GM18909 (cell line): ENCODE data around the gene SRP68.

Experiments
- ATAC-seq: cut with Tn5 transposase; IDR thresholded peaks from one replicate; pipeline ENCODE4 v1.9.1; 2021; ENCODE audit warnings: mild to moderate bottlenecking; ENCODE audit not compliant: unreplicated experiment, poor library complexity

SRP68 gene

GRCh38 chr17:76072148-76072858 lies at the start of gene SRP68:
Gene SRP68, minus strand, starts transcription at chr17:76072517. Its CDS starts 26 bp downstream, at chr17:76072491.
- ATAC-seq: peak; percentile 87

GRCh38 chr17:76121932-76122430 lies 49.7 kb upstream of the SRP68 start:
- ATAC-seq: peak; percentile 18

- no peak for ATAC-seq
Observed at GRCh38 chr17:76120658-76121008, 48.3 kb upstream of the SRP68 start.

DNA sequence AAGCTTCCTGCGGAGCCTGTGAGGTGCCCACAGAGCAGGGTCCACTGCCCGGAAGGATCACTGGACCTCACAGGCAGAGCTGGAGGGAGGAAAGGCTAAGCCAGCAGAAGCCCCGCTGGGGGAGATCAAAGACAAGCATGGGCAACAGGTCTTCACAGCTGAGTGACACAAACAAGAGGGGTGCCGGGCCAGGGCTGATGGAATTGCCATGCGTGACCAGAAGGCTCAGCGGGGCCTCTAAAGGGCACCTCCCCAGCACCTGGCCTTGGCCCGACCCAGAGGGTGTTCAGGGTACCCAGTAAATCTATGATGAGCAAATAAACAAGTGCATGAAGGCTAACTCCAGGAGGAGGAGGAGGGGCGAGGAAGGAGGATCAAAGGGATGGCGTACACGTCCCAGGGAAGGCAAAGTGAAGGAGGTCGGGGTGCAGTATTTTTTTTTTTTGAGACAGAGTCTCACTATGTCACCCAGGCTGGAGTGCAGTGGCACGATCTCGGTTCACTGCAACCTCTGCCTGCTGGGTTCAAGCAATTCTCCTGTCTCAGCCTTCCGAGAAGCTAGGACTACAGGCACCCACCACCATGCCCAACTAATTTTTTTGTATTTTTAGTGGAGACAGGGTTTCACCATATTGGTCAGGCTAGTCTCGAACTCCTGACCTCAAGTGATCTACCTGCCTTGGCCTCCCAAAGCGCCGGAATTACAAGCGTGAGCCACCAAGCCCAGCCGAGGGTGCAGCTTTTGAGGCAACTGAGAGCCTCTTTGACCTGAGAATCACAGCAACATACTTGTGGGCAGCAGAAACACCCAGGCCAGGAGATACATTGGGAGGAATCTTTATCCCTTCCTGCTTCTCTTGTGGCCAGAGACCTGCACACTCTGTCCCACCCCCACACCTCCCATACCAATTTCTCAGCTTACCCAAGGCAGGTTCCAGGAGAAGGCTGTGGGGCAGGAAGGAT lies 47.4 kb upstream of the SRP68 start:
- ATAC-seq: no peak

- no peak for ATAC-seq
Observed at GRCh38 chr17:76115138-76115754, 42.9 kb upstream of the SRP68 start.

- no peak for ATAC-seq
Observed at GRCh38 chr17:76111956-76112355, 39.6 kb upstream of the SRP68 start.

DNA sequence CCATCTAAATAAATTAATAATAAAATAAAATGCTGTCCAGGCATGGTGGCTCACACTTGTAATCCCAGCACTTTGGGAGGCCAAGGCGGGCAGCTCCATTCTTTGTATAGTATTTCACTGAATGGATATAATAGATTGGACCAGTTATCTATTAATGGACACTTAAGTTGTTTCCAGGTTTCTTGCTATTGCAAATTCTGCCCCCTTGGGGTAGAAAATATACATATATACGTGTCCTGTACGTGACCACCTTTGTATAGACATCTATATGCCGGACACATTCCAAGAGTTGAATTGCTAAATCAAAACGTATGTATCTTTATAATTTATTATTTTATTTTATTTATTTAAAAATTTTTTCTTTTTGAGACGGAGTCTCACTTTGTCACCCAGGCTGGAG lies 35.2 kb upstream of the SRP68 start:
- ATAC-seq: no peak

DNA sequence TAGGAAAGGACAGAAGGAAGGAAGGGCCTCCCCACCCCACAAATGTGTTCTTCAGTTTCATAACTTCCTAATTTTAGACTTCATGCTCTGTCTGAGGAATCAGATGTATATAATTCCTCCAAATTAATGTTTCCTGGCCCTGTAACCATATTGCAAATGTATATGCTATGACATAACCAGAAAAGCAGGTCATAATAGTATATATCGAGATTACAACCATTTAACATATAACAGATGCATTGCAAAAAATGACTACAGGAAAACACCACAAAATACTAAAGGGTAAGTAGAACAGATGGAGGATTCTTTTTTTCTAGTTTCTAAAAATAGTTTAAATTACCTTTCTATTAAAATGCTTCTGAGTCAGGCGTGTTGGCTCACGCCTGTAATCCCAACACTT lies 34.4 kb upstream of the SRP68 start:
- ATAC-seq: no peak

DNA sequence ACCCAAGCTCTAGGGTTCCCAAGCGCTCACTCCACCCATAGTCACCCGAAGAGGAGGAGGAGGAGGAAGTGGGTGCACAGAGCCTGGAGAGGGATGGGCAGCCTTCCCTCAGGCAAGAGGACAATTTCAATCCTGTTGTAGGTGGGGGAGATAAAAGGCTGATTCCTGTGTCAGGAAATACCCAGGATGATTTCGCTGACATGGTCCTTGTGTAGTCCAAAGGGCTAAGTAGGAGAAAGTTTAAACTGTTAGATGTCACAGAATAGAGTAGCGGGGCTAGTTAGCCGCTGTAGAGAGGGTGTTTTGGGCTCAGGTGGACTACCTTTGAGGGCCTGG lies 32.5 kb upstream of the SRP68 start:
- no peak for ATAC-seq

- ATAC-seq: no peak
Observed at GRCh38 chr17:76104140-76104895, 32.0 kb upstream of the SRP68 start.

- ATAC-seq: peak; percentile 89
Observed at GRCh38 chr17:76103274-76104139, 31.2 kb upstream of the SRP68 start, which contains the start of gene EXOC7. Gene EXOC7, minus strand, starts transcription at chr17:76103787. Its CDS starts 95 bp downstream, at chr17:76103692.

GRCh38 chr17:76102944-76103273 lies 30.6 kb upstream of the SRP68 start:
- peak; percentile 2 for ATAC-seq

DNA sequence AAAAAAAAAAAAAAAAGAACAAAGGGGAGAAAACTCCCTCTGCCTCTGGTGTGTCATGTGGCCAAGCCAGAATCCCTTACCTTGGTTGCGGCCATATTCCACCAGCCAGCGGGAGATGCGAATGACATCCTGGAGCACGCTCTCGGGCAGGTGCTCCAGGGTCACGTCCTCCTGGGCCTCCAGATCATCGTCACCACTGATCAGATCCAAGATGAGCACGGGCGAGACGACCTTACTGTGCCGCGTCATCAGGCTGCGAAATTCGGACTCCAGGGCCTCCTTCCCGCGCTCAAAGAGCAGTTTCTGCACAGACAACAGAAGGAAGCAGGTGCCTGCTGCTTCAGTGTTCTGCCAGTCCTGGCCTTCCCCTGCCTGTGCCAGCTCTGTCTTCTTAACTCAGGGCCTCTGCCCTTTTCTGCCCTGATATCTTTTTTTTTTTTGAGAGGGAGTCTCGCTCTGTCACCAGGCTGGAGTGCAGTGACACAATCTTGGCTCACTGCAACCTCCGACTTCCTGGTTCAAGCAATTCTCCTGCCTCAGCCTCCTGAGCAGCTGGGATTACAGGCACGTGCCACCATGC lies 25.5 kb upstream of the SRP68 start:
- ATAC-seq: no peak

DNA sequence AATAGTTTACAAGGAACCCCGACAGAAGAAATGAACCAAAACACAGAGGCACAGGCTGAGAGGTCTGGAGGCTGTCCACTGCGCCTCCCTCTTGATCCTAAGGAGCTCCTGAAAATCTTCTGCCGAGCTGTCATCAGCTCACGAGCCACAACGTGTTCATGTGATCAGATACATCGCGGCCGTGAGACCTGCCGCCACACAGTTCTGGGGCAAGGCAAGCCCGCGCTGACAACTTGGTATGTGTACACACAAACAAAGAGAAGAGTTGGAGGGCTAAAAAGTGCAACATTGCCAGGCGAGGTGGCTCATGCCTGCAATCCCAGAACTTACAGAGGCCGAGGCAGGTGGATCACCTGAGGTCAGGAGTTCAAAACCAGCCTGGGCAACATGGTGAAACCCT lies 23.6 kb upstream of the SRP68 start:
- ATAC-seq: no peak

- ATAC-seq: no peak
Observed at GRCh38 chr17:76094046-76094445, 21.7 kb upstream of the SRP68 start.

GRCh38 chr17:76092526-76093413 lies 20.5 kb upstream of the SRP68 start:
- no peak for ATAC-seq

DNA sequence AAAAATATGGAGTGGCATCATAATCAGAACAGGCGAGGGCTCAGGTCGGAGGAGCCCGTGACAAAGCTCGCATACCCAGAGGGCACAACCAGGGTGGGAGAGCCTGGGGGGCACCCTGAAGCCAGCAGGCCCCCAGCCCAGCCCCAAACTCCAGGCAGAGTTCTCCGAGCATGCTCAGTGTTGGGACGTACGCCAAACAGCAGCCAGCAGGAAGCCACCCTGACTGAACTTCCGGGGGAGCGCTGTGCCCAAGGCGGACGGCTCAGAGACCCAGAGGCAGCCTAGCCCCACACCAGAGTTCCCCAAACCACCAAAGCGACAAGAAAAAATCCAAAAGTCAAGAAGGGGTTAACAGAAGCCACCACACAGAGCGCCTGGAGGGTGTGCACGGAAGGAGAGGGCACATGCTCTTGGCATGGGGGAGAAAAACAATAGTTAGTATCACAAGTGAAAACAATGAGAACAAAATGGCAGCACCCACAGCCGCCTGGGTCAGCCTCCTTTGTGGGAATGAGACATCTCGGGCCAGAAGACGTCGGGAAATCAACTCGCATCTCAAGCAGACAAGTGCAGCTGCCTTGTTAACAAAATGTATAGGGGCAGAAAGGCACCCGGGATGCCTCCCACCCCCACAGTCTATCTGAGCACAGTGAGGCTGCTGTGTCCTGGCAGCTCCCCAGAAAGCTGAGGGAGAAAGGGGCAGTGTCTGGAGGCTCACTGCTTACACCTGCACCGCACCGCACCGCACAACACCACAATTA lies 19.4 kb upstream of the SRP68 start:
- no peak for ATAC-seq
